NCI-H1048 (cell line): ENCODE measurements around the gene SEC16B.

Experiments used
- DNase-seq: peaks from one replicate; lab custom pipeline; 2025; lab: John Stamatoyannopoulos, UW

Gene SEC16B

GRCh38 chr1:177913762-177914540 is 55.9 kb downstream of the SEC16B start:
- DNase-seq = no peak

DNA sequence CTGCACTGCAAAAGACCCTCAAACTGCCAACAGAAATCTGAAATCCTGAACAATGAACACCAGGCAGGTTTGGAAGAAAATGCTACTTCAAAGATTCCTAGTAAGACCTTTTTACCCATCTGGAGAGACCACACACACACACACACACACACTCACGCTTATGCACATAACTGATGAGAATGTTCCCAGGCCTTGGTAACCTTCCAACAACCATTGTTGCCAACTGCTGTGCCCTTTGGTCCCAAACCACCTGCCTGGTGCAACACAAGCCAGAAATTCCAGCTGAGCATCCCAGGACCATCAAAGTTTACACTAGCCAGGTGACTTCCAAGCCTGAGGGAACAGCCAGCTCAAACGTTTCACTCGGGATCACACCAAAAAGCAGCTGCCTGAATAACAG is 56.9 kb downstream of the SEC16B start:
- no peak for DNase-seq

DNA sequence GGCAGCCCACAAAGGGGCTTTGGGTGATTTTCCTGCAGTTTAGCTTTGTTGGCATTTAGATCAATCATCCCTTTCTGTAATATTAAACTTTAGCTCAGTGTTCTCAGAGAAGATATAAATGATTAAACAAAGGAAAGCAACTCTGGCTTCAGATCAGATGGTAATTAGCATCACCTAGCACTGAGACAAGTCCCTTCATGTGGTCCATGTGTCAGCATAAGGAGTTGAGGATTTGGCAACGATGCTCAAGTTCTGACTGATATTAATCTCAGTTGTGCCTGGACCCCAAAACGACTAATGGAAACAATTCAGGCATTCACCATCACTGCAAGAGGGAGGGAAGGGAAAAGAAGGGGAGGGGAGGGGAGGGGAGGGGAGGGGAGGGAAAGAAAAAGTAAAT is 60.4 kb downstream of the SEC16B start:
- no peak for DNase-seq

GRCh38 chr1:177907000-177907399 is 62.9 kb downstream of the SEC16B start:
- no peak for DNase-seq

- no peak for DNase-seq
Observed at GRCh38 chr1:177905686-177906085, 64.2 kb downstream of the SEC16B start.

- DNase-seq = no peak
Observed at GRCh38 chr1:177902266-177902665, 67.6 kb downstream of the SEC16B start.

- no peak for DNase-seq
Observed at GRCh38 chr1:177897998-177898654, 71.7 kb downstream of the SEC16B start.

DNA sequence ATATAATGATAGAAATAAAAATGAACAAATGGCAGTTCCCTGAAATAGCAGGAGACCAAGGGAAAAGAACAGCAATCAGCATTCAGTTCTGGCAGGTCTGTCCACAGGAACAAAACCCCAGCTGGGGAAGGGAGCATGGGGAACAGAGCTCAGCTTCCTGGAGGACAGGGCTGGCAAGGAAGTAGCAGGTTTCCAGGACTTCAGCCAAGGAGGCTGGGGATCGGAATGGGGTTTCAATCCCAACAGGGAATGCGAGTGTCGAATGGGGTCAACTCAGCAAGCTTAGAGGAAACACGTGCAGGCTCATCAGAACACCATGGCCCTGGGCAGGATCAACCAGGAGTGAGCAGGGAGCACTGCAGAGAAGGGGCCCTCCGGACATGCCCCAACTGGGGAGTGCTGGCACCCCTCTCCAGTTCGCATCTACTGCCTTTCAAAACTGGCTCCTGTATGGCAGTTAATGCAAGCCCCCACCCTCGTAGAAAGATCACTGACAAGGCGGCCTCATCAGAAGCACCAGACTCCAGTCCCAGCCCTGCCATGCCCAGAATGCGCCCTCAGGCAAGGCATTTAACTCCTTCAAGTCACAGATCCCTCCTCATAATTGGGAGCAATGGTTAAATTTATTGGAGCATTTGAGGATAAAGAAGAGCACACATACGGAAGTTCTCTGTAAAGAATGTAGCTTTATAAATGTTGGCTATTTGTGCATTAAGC is 72.4 kb downstream of the SEC16B start:
- no peak for DNase-seq
